CD4-positive, alpha-beta T cell (primary cell): ENCODE measurements around the gene GNE. TPM values are rescaled to one million over a fixed set of nuclear protein-coding genes. Genes with fewer than 3 reads are reported as not detected.

Source experiments
- ATAC-seq: fragments of 200-7000 bp; cut with Tn5 transposase; one replicate; pipeline ENCODE4 v1.10.0; 2022; ENCODE audit warnings: mild to moderate bottlenecking; ENCODE audit not compliant: poor library complexity
- CTCF ChIA-PET: fragments of 350-600 bp; sonication (Branson Sonifier 250); formaldehyde crosslinking; loops from one replicate; lab custom pipeline; 2021; ENCODE audit warnings: antibody characterized with exemption, inconsistent platforms; lab: Charles Lee
- POLR2A ChIA-PET: fragments of 350-600 bp; sonication (Branson Sonifier 250); formaldehyde crosslinking; loops from one replicate; lab custom pipeline; 2021; ENCODE audit warnings: antibody characterized with exemption, inconsistent platforms; lab: Charles Lee
- DNase-seq, 14 experiments: peaks; one replicate each; pipeline ENCODE4 v3.0.0-alpha.2; 2013 to 2020; ENCODE audit warnings: mixed read lengths in 2 of 14
- H3K27ac ChIP-seq, 2 donors: one replicate each; pipeline versions ENCODE4 v1.5.1 to v1.7.0; 2013; ENCODE audit warnings: low read length in 2 of 2, low read depth in 1 of 2, mild to moderate bottlenecking in 1 of 2
- H3K27me3 ChIP-seq, 2 experiments: 1 replicate in 1 of 2; 2 replicates in 1 of 2; pipeline versions ENCODE4 v1.6.1 to v1.7.0; 2013; ENCODE audit warnings: low read length in 2 of 2, control low read depth in 1 of 2, mild to moderate bottlenecking in 1 of 2, moderate library complexity in 1 of 2; ENCODE audit not compliant: insufficient read depth in 2 of 2, control insufficient read depth in 1 of 2
- H3K36me3 ChIP-seq: one replicate; pipeline ENCODE4 v1.6.1; 2013; ENCODE audit warnings: low read length, control low read depth; ENCODE audit not compliant: insufficient read depth
- H3K4me1 ChIP-seq: one replicate; pipeline ENCODE4 v1.6.1; 2013; ENCODE audit warnings: low read length, control low read depth; ENCODE audit not compliant: insufficient read depth
- H3K4me3 ChIP-seq: one replicate; pipeline ENCODE4 v1.5.1; 2013; ENCODE audit warnings: mild to moderate bottlenecking, low read length, moderate library complexity
- H3K9me3 ChIP-seq, 2 experiments: 1 replicate in 1 of 2; 2 replicates in 1 of 2; pipeline versions ENCODE4 v1.6.1 to v1.7.0; 2013; ENCODE audit warnings: low read length in 2 of 2, mild to moderate bottlenecking in 2 of 2, control low read depth in 1 of 2, moderate library complexity in 1 of 2; ENCODE audit not compliant: control insufficient read depth in 1 of 2, insufficient read depth in 1 of 2
- H3K27ac Mint-ChIP-seq: one replicate; pipeline ENCODE4 v1.8.0; 2020; ENCODE audit warnings: mixed read lengths
- H3K27me3 Mint-ChIP-seq: one replicate; pipeline ENCODE4 v1.8.0; 2021; ENCODE audit warnings: mixed read lengths
- H3K36me3 Mint-ChIP-seq: one replicate; pipeline ENCODE4 v1.8.0; 2021; ENCODE audit warnings: low read depth, mixed read lengths
- H3K4me1 Mint-ChIP-seq: one replicate; pipeline ENCODE4 v1.8.0; 2021; ENCODE audit warnings: low read depth, mixed read lengths
- H3K4me3 Mint-ChIP-seq: one replicate; pipeline ENCODE4 v1.8.0; 2020; ENCODE audit warnings: mild to moderate bottlenecking, mixed read lengths
- H3K9me3 Mint-ChIP-seq: one replicate; pipeline ENCODE4 v1.8.0; 2020; ENCODE audit warnings: mixed read lengths
- CTCF ChIP-seq: fragments of 200-600 bp; IDR thresholded peaks from one replicate; pipeline ENCODE4 v1.8.0; 2022; ENCODE audit warnings: antibody characterized with exemption, mild to moderate bottlenecking
- intact Hi-C, 2 experiments: fragments of 100-400 bp; cut with DNase I in 1 of 2; cut with micrococcal nuclease in 1 of 2; formaldehyde crosslinking; loops; one replicate each; pipeline versions ENCODE4 v1.15.1 to v1.9.0; 2023 to 2025; cut with DNase I, micrococcal nuclease
- total RNA-seq, 174 experiments: library from RNA in 2 of 174; stranded (reverse) in 2 of 174; gene quantifications; one replicate each; pipeline ENCODE4 v1.2.3 and lab custom pipeline; 2021 to 2026

GNE gene
- total RNA-seq, 2 experiments from 2014 or later, result 12.5 to 14.6 TPM

DNA sequence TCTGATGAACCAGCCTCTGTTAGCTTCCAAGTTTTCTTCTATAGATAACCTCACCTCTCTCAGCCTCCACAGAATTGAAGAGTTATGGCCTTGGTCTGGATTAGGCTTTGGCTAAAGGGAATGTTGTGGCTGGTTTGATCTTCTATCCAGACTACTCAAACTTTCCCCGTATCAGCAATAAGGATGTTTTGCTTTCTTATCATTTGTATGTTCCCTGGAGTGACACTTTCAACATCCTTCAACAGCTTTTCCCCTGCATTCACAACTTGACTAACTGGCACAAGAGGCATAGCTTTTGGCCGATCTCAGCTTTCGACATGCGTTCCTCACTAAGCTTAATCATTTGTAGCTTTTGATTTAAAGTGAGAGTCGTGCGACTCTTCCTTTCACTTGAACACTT lies 28.1 kb upstream of the GNE start:
- Mint-ChIP-seq H3K36me3 (no peaks in the 10 kb centered on the region), H3K4me1 (no peaks in the 10 kb centered on the region), H3K4me3 (no peak overlapping the region), H3K9me3 (no peaks in the 10 kb centered on the region), H3K27me3 (no peaks in the 10 kb centered on the region), H3K27ac (no peak overlapping the region)
- Histone ChIP-seq H3K4me1 (no peaks in the 10 kb centered on the region), H3K27me3 (no peaks in the 10 kb centered on the region), H3K4me3 (no peak overlapping the region), H3K36me3 (no peaks in the 10 kb centered on the region), H3K9me3 (no peaks in the 10 kb centered on the region), H3K27ac (no peak overlapping the region)
- ChIA-PET POLR2A (no interaction called here), CTCF (no interaction called here)
- no peak for TF ChIP-seq CTCF
- no peak for DNase-seq
- intact Hi-C loops, result no loop called here
- ATAC-seq, result no peak

DNA sequence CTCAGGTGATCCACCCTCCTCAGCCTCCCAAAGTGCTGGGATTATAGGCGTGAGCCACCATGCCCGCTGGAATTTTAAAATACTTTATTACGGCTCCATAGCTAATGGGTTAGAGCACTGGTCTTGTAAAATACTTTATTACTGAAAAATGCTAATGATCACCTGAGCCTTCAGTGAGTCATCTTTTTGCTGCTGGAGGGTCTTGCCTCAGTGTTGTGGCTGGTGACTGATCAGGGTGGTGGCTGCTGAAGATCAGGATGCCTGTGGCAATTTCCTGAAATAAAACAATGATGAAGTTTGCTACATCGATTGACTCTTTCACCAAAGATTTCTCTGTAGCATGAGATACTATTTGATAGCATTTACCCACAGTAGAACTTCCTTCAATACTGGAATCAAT lies 26.0 kb upstream of the GNE start:
- Mint-ChIP-seq H3K4me1 (no peaks in the 10 kb centered on the region), H3K27ac (no peak overlapping the region), H3K4me3 (no peak overlapping the region), H3K27me3 (no peaks in the 10 kb centered on the region), H3K36me3 (no peaks in the 10 kb centered on the region), H3K9me3 (no peaks in the 10 kb centered on the region)
- intact Hi-C loops, result no loop called here
- DNase-seq, result no peak
- Histone ChIP-seq H3K36me3 (no peaks in the 10 kb centered on the region), H3K9me3 (no peaks in the 10 kb centered on the region), H3K4me1 (no peaks in the 10 kb centered on the region), H3K4me3 (no peak overlapping the region), H3K27ac (no peak overlapping the region), H3K27me3 (no peaks in the 10 kb centered on the region)
- TF ChIP-seq CTCF, result no peak
- POLR2A ChIA-PET, result no interaction called here
- ATAC-seq, result no peak
- CTCF ChIA-PET, result no interaction called here

GRCh38 chr9:36282275-36282674 lies 24.0 kb upstream of the GNE start:
- no peak overlapping the region for H3K27ac Mint-ChIP-seq
- no peaks in the 10 kb centered on the region for H3K27me3 Mint-ChIP-seq
- Histone ChIP-seq H3K4me1 (no peaks in the 10 kb centered on the region), H3K4me3 (no peak overlapping the region), H3K27ac (no peak overlapping the region), H3K9me3 (no peaks in the 10 kb centered on the region), H3K36me3 (no peaks in the 10 kb centered on the region), H3K27me3 (no peaks in the 10 kb centered on the region)
- H3K36me3 Mint-ChIP-seq, result no peaks in the 10 kb centered on the region
- intact Hi-C loops, result no loop called here
- H3K4me1 Mint-ChIP-seq, result no peaks in the 10 kb centered on the region
- H3K4me3 Mint-ChIP-seq, result no peak overlapping the region
- ATAC-seq (no peak), DNase-seq (no peak)
- TF ChIP-seq CTCF, result no peak
- CTCF ChIA-PET, result no interaction called here
- POLR2A ChIA-PET, result no interaction called here
- H3K9me3 Mint-ChIP-seq, result no peaks in the 10 kb centered on the region
